PC-3 (cell line): ENCODE measurements around the gene MEGF6. TPM values are rescaled to one million over a fixed set of nuclear protein-coding genes. Genes with fewer than 3 reads are reported as not detected.

Experiments
- ATAC-seq: fragments of 200-7000 bp; cut with Tn5 transposase; 2 replicates; pipeline ENCODE4 v1.9.1; 2020; ENCODE audit warnings: mild to moderate bottlenecking, moderate library complexity
- BruUV-seq: library from RNA; stranded (reverse); fragments of 400-500 nt; replicated peaks from 2 replicates; lab custom pipeline; 2021; lab: Mats Ljungman, UMichigan
- CTCF ChIA-PET: fragments of 300-600 bp; sonication (Branson Sonifier 250); formaldehyde crosslinking; loops from one replicate; lab custom pipeline; 2022; ENCODE audit warnings: antibody characterized with exemption; lab: Charles Lee
- POLR2A ChIA-PET: fragments of 300-600 bp; sonication (Branson Sonifier 250); formaldehyde crosslinking; loops from one replicate; lab custom pipeline; 2022; ENCODE audit warnings: antibody characterized with exemption; ENCODE audit not compliant: unreplicated experiment; lab: Charles Lee
- DNase-seq: peaks from one replicate; pipeline ENCODE4 v3.0.0-alpha.2; 2015
- H2AFZ ChIP-seq: fragments of 300-600 bp; sonication (generic); 2 replicates; pipeline ENCODE4 v1.6.0; 2016; ENCODE audit warnings: antibody characterized with exemption, low read length
- H3F3A ChIP-seq: fragments of 300-600 bp; sonication (generic); one replicate; pipeline ENCODE4 v1.6.0; 2017; ENCODE audit warnings: antibody characterized with exemption, low read length, control low read depth, mild to moderate bottlenecking; ENCODE audit not compliant: unreplicated experiment
- H3K27ac ChIP-seq: fragments of 300-600 bp; sonication (generic); 2 replicates; pipeline ENCODE4 v1.5.1; 2016; ENCODE audit warnings: mild to moderate bottlenecking, low read length
- H3K27me3 ChIP-seq: fragments of 300-600 bp; sonication (generic); 2 replicates; pipeline ENCODE4 v1.6.1; 2016; ENCODE audit warnings: low read length, mixed read lengths
- H3K36me3 ChIP-seq: fragments of 300-600 bp; sonication (generic); 2 replicates; pipeline ENCODE4 v1.6.1; 2016; ENCODE audit warnings: low read depth, mixed run types, low read length, mixed read lengths
- H3K4me1 ChIP-seq: fragments of 300-600 bp; sonication (generic); 2 replicates; pipeline ENCODE4 v1.5.1; 2016; ENCODE audit warnings: low read length; ENCODE audit not compliant: insufficient read depth
- H3K4me2 ChIP-seq: fragments of 300-600 bp; sonication (generic); 2 replicates; pipeline ENCODE4 v1.6.0; 2016; ENCODE audit warnings: low read length
- H3K4me3 ChIP-seq: fragments of 300-600 bp; sonication (generic); 2 replicates; pipeline ENCODE4 v1.5.1; 2016; ENCODE audit warnings: mild to moderate bottlenecking, low read length, mixed read lengths
- H3K79me2 ChIP-seq: fragments of 300-600 bp; sonication (generic); 2 replicates; pipeline ENCODE4 v1.6.1; 2017; ENCODE audit warnings: low read length, mixed read lengths
- H3K9ac ChIP-seq: fragments of 300-600 bp; sonication (generic); 2 replicates; pipeline ENCODE4 v1.6.0; 2016; ENCODE audit warnings: mild to moderate bottlenecking, low read length
- H3K9me2 ChIP-seq: fragments of 300-600 bp; sonication (generic); replicated peaks from 2 replicates; pipeline ENCODE4 v1.6.1; 2016; ENCODE audit warnings: mixed run types, low read length, mixed read lengths
- H3K9me3 ChIP-seq: fragments of 300-600 bp; sonication (generic); 2 replicates; pipeline ENCODE4 v1.6.1; 2016; ENCODE audit warnings: low read length, mixed read lengths
- H4K20me1 ChIP-seq: fragments of 300-600 bp; sonication (generic); 2 replicates; pipeline ENCODE4 v1.6.1; 2016; ENCODE audit warnings: low read length, mixed read lengths
- EZH2 ChIP-seq: fragments of 300-600 bp; sonication (generic); IDR thresholded peaks from one replicate; pipeline ENCODE4 v1.6.1; 2017; ENCODE audit warnings: antibody characterized with exemption, mild to moderate bottlenecking, low read length; ENCODE audit not compliant: unreplicated experiment
- EZH2phosphoT487 ChIP-seq: fragments of 300-600 bp; sonication (generic); IDR thresholded peaks from 2 replicates; pipeline ENCODE4 v1.6.1; 2018; ENCODE audit warnings: mild to moderate bottlenecking, antibody characterized with exemption, low read length, borderline replicate concordance
- intact Hi-C: fragments of 100-400 bp; cut with micrococcal nuclease; formaldehyde crosslinking; loops from 2 replicates; pipeline ENCODE4 v1.9.0; 2023
- total RNA-seq: library from RNA; depleted of rRNA; stranded (reverse); fragments of >200 nt; gene quantifications from 2 replicates; pipeline ENCODE4 v1.2.3, GENCODE V29; 2014
- TF ChIP-seq, protein P1 (sequence below): fragments of 300-600 bp; sonication (generic); conservative IDR thresholded peaks from 2 replicates; pipeline ENCODE4 v1.5.1; 2017; ENCODE audit warnings: antibody characterized with exemption, low read depth, mild to moderate bottlenecking, low read length

The MEGF6 gene
- total RNA-seq, 1 experiment from 2014 or later: 32.5 TPM

DNA sequence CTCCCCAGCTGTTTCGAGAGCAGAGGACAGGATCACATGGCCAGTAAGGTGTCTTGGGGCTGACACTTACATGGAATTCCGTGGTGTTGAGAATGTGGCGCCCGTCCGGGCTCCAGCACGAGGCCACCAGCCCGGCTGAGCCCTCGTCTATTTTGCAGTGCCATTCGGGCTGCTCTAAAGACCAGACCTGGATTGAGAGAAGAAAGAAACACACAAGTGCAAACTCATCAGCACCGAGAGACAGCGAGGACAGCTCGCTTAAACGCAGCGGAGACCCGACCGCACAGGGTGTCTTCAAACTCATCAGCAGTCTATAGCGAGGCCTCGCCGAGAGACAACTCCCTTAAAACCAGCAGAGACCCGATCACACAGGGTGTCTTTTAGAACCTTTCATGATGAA, 35.3 kb upstream of the MEGF6 start:
- Histone ChIP-seq H3K27me3 (peaks cover 12% of the 10 kb centered on the region), H2AFZ (no peak overlapping the region), H3K4me1 (peaks cover 12% of the 10 kb centered on the region), H3F3A (no peaks in the 10 kb centered on the region), H3K36me3 (peaks cover 16% of the 10 kb centered on the region), H3K4me2 (no peak overlapping the region), H3K9me2 (no peaks in the 10 kb centered on the region), H3K9me3 (no peaks in the 10 kb centered on the region), H3K79me2 (peaks cover 18% of the 10 kb centered on the region), H3K4me3 (no peak overlapping the region), H4K20me1 (no peaks in the 10 kb centered on the region), H3K9ac (no peak overlapping the region), H3K27ac (no peak overlapping the region)
- DNase-seq (no peak), ATAC-seq (no peak)
- no TSS peak for BruUV-seq
- TF ChIP-seq EZH2 (no peak), EZH2phosphoT487 (no peak)
- TF ChIP-seq, protein P1, sequence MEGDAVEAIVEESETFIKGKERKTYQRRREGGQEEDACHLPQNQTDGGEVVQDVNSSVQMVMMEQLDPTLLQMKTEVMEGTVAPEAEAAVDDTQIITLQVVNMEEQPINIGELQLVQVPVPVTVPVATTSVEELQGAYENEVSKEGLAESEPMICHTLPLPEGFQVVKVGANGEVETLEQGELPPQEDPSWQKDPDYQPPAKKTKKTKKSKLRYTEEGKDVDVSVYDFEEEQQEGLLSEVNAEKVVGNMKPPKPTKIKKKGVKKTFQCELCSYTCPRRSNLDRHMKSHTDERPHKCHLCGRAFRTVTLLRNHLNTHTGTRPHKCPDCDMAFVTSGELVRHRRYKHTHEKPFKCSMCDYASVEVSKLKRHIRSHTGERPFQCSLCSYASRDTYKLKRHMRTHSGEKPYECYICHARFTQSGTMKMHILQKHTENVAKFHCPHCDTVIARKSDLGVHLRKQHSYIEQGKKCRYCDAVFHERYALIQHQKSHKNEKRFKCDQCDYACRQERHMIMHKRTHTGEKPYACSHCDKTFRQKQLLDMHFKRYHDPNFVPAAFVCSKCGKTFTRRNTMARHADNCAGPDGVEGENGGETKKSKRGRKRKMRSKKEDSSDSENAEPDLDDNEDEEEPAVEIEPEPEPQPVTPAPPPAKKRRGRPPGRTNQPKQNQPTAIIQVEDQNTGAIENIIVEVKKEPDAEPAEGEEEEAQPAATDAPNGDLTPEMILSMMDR: no peak
- ChIA-PET CTCF (no interaction called here), POLR2A (no interaction called here)
- intact Hi-C loops: no loop called here

GRCh38 chr1:3645666-3646355, 34.5 kb upstream of the MEGF6 start:
- ChIA-PET CTCF (no interaction called here), POLR2A (no interaction called here)
- Histone ChIP-seq H3K4me3 (no peak overlapping the region), H3K9ac (no peak overlapping the region), H3K9me3 (no peaks in the 10 kb centered on the region), H3K4me2 (no peak overlapping the region), H3K27ac (no peak overlapping the region), H3K79me2 (peaks cover 18% of the 10 kb centered on the region), H3K27me3 (peaks cover 4% of the 10 kb centered on the region), H3F3A (no peaks in the 10 kb centered on the region), H2AFZ (no peak overlapping the region), H3K36me3 (peaks cover 16% of the 10 kb centered on the region), H4K20me1 (no peaks in the 10 kb centered on the region), H3K9me2 (no peaks in the 10 kb centered on the region), H3K4me1 (peaks cover 12% of the 10 kb centered on the region)
- DNase-seq: no peak
- intact Hi-C loops: no loop called here
- TF ChIP-seq EZH2 (no peak), EZH2phosphoT487 (no peak)
- TF ChIP-seq, protein P1: no peak
- BruUV-seq: no TSS peak
- ATAC-seq: no peak

DNA sequence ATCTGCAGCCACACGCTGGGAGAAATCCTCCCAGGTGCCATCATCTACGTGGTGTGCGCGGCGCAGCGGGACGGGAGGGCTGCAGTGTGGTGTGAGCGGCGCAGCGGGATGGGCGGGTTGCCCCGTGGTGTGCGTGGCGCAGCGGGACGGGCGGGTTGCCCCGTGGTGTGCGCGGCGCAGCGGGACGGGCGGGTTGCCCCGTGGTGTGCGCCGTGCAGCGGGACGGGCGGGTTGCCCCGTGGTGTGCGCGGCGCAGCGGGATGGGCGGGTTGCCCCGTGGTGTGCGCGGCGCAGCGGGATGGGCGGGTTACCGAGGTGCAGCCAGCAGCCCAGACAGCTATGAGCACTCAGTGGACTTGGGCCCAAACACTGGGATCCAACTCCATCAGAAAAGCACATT, 33.9 kb upstream of the MEGF6 start:
- H3K79me2 ChIP-seq: peaks cover 18% of the 10 kb centered on the region
- no peaks in the 10 kb centered on the region for H4K20me1 ChIP-seq
- H3K27me3 ChIP-seq: no peaks in the 10 kb centered on the region
- ChIA-PET CTCF (no interaction called here), POLR2A (no interaction called here)
- no peak for DNase-seq
- H3K9ac ChIP-seq: no peak overlapping the region
- TF ChIP-seq EZH2phosphoT487 (no peak), EZH2 (no peak)
- TF ChIP-seq, protein P1: no peak
- no peak overlapping the region for H2AFZ ChIP-seq
- peaks cover 12% of the 10 kb centered on the region for H3K4me1 ChIP-seq
- H3K36me3 ChIP-seq: peaks cover 16% of the 10 kb centered on the region
- H3K4me2 ChIP-seq: no peak overlapping the region
- BruUV-seq: no TSS peak
- H3K9me3 ChIP-seq: no peaks in the 10 kb centered on the region
- intact Hi-C loops: no loop called here
- no peak overlapping the region for H3K4me3 ChIP-seq
- no peaks in the 10 kb centered on the region for H3K9me2 ChIP-seq
- H3F3A ChIP-seq: no peaks in the 10 kb centered on the region
- ATAC-seq: no peak
- H3K27ac ChIP-seq: no peak overlapping the region
